ENCODE results near the gene MRPL55.
"Not testable (repeated sequence)": the region's sequence is repeated elsewhere in the genome, so short reads cannot be mapped to it uniquely, and the experiment has no call there.

The MRPL55 gene

DNA sequence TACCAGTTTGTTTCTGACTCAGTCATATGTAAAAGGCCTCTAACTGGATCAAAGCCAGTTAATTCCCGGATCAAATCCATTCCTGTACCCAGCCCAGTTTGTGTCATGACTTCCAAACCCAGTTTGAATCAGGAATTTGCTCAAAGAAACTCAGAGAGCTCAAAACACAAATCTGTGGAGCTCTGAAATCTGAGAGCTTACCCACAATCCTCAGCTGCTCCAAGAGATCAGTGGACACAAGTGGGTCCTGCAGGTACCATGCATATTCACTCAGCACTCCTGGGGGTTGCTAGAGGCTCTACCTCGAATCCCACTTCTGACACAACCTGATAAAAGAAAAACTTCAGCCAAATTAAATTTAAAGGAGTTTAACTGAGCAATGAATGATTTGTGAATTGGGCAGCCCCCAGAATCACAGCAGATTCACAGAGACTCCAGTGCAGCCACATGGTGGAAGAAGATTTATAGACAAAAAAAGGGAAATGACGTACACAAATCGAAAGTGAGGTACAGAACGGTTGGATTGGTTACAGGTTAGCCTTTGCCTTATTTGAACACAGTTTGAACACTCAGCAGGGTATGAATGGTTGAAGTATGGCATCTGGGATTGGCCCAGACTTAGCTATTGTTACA, 11.9 kb upstream of the MRPL55 start:
- no peak for DNase-seq (ENCODE audit: low read depth in 2 of 2)

- DNase-seq (ENCODE audit: low read depth in 2 of 2): no peak
Measured at GRCh38 chr1:228120351-228120750, 11.3 kb upstream of the MRPL55 start.

GRCh38 chr1:228118040-228118439, 8.9 kb upstream of the MRPL55 start:
- DNase-seq (ENCODE audit: low read depth in 2 of 2): no peak

GRCh38 chr1:228117335-228117734, 8.2 kb upstream of the MRPL55 start:
- no peak for DNase-seq (ENCODE audit: low read depth in 2 of 2)

DNA sequence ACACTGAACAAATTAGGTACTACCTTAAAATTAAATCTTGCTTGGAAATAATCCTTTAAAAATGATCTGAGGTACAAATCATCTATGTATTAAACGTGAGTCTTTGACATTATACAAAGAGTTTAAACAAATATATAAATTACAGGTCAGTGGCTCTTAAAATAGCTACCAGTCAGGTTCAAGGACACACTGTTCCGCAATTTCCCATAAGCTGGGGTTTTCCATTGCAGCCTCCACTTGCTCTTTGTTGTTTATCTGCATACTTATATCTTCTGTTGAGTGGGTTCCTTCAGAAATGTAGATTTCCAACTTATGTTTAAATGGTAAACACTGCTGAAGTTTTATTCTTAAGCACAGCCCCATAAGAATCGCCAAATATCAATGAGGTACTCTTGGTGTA, 5.7 kb upstream of the MRPL55 start:
- DNase-seq (ENCODE audit: low read depth in 2 of 2): no peak

- DNase-seq (ENCODE audit: low read depth in 2 of 2): no peak
Measured at GRCh38 chr1:228112617-228113016, 3.5 kb upstream of the MRPL55 start.

GRCh38 chr1:228112167-228112566, 3.1 kb upstream of the MRPL55 start:
- DNase-seq (ENCODE audit: low read depth in 2 of 2): no peak

- DNase-seq (ENCODE audit: low read depth in 2 of 2): not testable (repeated sequence)
Measured at GRCh38 chr1:228111315-228111714, 2.2 kb upstream of the MRPL55 start.

DNA sequence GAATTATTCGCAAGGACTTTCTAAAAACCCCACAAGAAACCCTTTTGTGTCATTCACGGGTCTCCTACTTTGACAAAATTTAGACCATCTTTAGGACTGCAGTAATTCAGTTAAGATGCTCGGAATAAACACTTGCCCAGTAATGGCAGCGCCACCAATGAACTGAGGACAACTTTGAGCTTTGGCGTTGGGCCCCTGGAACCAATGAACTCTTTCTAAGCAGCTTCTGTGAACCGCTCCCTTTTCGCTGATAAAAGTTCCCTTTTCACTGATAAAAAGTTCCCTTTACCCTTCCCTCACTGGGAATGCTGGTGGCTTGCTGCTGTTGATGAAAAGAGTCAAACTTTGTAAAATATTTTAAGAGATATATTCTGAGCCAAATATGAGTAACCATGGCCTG, 1.5 kb upstream of the MRPL55 start:
- DNase-seq (ENCODE audit: low read depth in 2 of 2): no peak

GRCh38 chr1:228109962-228110488, 926 bp upstream of the MRPL55 start:
- DNase-seq (ENCODE audit: low read depth in 2 of 2): no peak

- no peak for DNase-seq (ENCODE audit: low read depth in 2 of 2)
Measured at GRCh38 chr1:228108742-228109072, 392 bp downstream of the MRPL55 start.

DNA sequence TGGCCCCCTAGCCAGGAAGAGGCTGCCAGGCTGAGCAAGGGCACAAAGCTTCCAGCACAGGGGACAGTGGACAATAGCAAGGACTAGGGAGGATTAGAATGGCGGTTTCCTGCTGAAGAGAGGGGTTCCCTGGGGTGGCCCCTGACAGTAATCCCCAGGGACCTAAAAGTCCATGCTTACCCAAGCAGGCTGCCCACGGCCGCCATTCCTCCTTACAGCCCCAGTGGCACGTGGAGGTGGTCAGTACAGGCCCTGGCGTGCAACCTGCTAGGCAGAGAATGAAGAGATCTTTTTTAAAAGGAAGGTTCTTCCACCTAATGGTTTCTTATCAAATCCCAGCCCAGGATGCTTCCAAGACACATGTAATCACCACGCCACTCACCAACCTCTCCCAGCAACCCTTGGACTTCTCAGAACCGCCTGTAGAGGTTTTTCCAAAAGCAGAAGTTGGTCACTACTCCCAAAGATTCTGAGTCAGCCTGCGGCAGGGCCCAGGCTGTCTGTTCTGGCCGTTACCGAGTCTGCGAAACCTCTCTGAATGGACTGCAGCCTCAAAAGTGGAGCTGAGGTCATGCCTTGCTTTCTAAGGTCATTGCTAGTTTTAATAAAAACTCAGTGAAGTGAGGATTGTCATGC, 926 bp downstream of the MRPL55 start:
- DNase-seq (ENCODE audit: low read depth in 2 of 2): no peak

DNA sequence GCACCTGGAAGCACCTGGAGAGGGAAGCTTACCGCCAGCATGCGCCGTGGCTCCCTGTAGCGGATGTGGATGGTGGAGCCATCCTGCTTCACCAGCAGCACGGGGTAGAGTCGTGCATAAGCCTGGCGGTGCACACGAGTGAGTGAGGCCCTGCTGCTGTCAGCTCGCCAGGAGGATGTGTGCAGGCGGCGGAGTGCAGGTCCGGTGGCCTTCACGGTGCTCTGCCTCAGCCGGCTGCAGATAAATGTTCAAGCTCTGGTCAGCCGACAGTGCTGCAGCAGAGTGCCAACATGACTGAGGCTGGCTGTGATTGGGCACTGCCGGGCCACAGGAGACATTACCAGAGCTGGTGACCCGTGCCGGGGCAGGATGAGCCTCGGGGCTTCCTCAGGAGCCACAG, 1.5 kb downstream of the MRPL55 start:
- no peak for DNase-seq (ENCODE audit: low read depth in 2 of 2)

DNA sequence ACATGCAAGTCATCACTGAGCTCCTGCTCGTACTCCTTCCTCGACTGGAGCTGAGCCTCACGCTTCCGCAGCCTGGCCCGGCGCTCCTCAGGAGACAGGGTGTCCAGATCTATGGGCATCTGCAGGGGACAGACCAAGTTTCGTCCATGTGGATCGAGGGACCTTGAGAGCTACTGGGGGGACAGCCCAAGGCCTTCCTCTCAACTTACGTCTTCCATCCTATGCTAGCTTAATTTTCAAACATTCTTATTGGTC, 2.4 kb downstream of the MRPL55 start:
- DNase-seq (ENCODE audit: low read depth in 2 of 2): no peak

GRCh38 chr1:228105996-228106799, 2.9 kb downstream of the MRPL55 start:
- DNase-seq (ENCODE audit: low read depth in 2 of 2): no peak

DNA sequence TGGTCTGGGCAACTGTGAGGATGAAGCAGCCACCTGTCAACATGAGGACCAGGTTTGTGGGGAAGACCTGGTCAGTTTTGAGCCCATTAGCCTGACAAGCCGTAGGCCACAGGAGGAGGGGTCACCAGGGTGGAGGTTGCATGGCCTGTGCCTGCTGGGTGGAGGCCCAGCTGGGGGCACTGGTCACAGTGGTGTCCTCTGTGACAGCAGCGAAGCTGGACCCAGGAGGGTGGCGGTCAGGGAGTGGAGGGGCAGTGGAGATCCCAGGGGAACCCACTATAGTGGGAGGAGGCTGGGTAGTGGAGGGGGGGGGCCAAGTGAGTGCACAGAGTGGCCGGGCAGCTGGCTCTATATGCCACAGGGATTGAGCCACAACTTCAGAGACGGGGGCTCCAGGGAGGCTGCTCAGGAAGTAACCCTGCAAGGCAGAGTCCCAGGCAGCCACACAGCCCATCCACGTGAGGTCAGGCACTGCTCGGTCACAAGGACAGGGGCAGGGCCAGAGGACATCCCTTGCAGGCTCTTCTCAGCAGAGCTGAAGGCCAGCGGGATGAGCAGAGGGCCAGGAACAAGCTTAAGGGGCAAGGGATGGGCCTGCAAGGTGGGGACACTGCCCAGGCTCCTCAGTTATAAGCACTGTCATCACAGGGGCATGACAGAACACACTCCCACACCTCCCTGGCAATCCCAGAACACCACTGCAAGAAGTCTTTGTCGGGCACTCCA, 3.7 kb downstream of the MRPL55 start:
- no peak for DNase-seq (ENCODE audit: low read depth in 2 of 2)

DNA sequence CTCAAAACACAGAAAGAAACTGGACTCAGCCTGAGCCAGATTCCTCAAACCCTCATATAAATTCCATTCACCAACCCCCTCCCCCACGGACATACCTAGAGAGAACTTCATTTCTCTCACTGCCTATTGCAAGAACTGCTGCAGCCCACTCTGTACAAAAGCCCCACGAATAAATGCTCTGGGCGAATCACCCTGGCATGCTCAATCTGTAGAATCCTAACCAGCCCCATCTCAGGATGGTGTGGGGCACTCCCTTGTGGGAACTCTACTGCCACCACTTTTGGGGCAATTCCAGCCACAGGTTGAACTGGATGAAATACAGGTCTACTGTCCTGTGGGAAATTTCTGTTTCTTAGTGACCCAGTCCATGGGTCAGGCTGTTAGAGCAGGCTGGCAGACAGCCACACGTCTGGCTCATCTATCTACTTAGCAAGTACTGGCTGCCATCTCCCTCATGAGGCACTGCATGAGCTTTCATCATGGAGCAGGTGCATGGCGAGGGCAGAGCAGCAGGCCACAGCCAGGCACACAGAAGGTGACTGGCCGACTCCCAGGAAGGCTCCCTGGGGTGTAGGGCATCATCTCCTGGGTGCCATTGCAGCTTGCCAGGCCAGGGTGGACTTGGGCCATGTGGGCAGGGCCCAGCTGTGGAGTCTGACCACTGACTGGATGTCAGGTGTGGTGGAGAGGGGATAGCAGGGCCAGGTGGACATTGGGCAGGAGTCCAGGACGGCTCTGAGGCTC, 4.4 kb downstream of the MRPL55 start:
- DNase-seq (ENCODE audit: low read depth in 2 of 2): no peak

GRCh38 chr1:228102791-228103620, 6.1 kb downstream of the MRPL55 start, which contains the start of gene C1orf35:
C1orf35 (minus strand) TSS chr1:228103325; CDS start chr1:228103227, 98 bp downstream.
- DNase-seq (ENCODE audit: low read depth in 2 of 2): peak; percentile 92

GRCh38 chr1:228101994-228102790, 6.9 kb downstream of the MRPL55 start:
- DNase-seq (ENCODE audit: low read depth in 2 of 2): no peak

- no peak for DNase-seq (ENCODE audit: low read depth in 2 of 2)
Measured at GRCh38 chr1:228101614-228101993, 7.5 kb downstream of the MRPL55 start.

All from stimulated activated CD4-positive, alpha-beta T cell treated with anti-CD3 and anti-CD28 coated beads, Interleukin-12 subunit alpha, Interleukin-12 subunit beta, amount 100 ng/mL, for 24 hours (primary cell).